ENCODE results near the gene PPFIA1. TPM values are rescaled to one million over a fixed set of nuclear protein-coding genes. Genes with fewer than 3 reads are reported as not detected.

PPFIA1 gene
- polyA plus RNA-seq, 1 of the 3 experiments (the other 2 are of a cell fraction), result 37.4 TPM

DNA sequence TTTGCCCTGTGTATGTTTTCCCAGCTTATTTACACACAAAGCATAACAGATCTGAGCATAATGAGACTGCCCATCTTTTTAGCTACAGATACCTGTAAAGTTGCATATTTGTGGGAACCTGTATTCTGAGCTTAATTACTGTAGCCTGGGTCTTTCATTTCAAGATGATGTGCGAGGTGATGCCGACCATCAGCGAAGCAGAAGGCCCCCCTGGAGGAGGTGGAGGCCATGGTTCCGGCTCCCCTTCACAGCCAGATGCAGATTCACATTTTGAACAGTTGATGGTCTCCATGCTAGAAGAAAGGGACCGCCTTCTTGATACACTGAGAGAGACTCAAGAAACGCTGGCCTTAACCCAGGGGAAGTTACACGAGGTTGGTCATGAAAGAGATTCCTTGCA lies 1.5 kb downstream of the PPFIA1 start:
- Histone ChIP-seq H3K4me2 (peak overlapping the region; percentile 89; the same call in 1 of the 2 replicates), H2AFZ (ENCODE audit: low read depth) (no peak overlapping the region), H4K20me1 (ENCODE audit: insufficient read depth) (peaks cover 10% of the 10 kb centered on the region; the same call in 1 of the 2 replicates), H3K27ac (ENCODE audit: low read depth in 2 of 2, low read length in 1 of 2) (no peak overlapping the region), H3K4me3 (ENCODE audit: low read depth in 2 of 2, low read length in 1 of 2) (no peak overlapping the region), H3K27me3 (ENCODE audit: insufficient read depth) (peaks cover 3% of the 10 kb centered on the region; the same call in 1 of the 2 replicates), H3F3A (replicated peaks; ENCODE audit: insufficient read depth) (no peaks in the 10 kb centered on the region), H3K9ac (no peak overlapping the region), H3K79me2 (ENCODE audit: insufficient read depth) (peaks cover 55% of the 10 kb centered on the region), H3K36me3 (replicated peaks in 1 of 2; ENCODE audit: control insufficient read depth in 1 of 2, insufficient read depth in 2 of 2, low read length in 1 of 2) (peaks cover 20 to 43% of the 10 kb centered on the region in 2 experiments), H3K4me1 (ENCODE audit: control insufficient read depth in 1 of 2, insufficient read depth in 2 of 2, low read depth in 1 of 2, low read length in 1 of 2) (peaks cover 3 to 13% of the 10 kb centered on the region in 2 experiments; a peak in 2 of 4 replicates), H3K9me2 (no peaks in the 10 kb centered on the region), H3K9me3 (no peaks in the 10 kb centered on the region)
- ChIA-PET POLR2A (no interaction called here), CTCF (no interaction called here)
- TF ChIP-seq MXI1 (IDR thresholded peaks at IDR 0.05; ENCODE audit: low read depth, low read length) (no peak), USF2 (IDR thresholded peaks at IDR 0.05; ENCODE audit: borderline replicate concordance, low read depth, low read length) (no peak), YY1 (IDR thresholded peaks at IDR 0.05; ENCODE audit: low read depth) (no peak), EP300 (IDR thresholded peaks at IDR 0.05; ENCODE audit: borderline replicate concordance in 1 of 2, low read depth in 1 of 2, low read length in 1 of 2) (no peak), FOXM1 (IDR thresholded peaks at IDR 0.05; ENCODE audit: low read depth) (no peak), JUND (IDR thresholded peaks at IDR 0.05) (no peak), EZH2phosphoT487 (IDR thresholded peaks at IDR 0.05; ENCODE audit: borderline replicate concordance, low read depth) (no peak), POLR2AphosphoS5 (IDR thresholded peaks at IDR 0.05; ENCODE audit: low read depth, low read length) (no peak), REST (IDR thresholded peaks at IDR 0.05; ENCODE audit: low read depth, low read length) (no peak), NRF1 (IDR thresholded peaks at IDR 0.05; ENCODE audit: low read depth, low read length) (no peak), GABPA (IDR thresholded peaks at IDR 0.05; ENCODE audit: low read depth) (no peak), SMC3 (IDR thresholded peaks at IDR 0.05; ENCODE audit: low read depth, low read length) (no peak), FOSL2 (IDR thresholded peaks at IDR 0.05; ENCODE audit: borderline replicate concordance, low read depth) (no peak), RCOR1 (IDR thresholded peaks at IDR 0.05; ENCODE audit: low read length) (no peak), TAF1 (IDR thresholded peaks at IDR 0.05; ENCODE audit: borderline replicate concordance, low read depth, low read length) (no peak), RFX5 (IDR thresholded peaks at IDR 0.05; ENCODE audit: low read length) (no peak)
- TF ChIP-seq, protein P1, sequence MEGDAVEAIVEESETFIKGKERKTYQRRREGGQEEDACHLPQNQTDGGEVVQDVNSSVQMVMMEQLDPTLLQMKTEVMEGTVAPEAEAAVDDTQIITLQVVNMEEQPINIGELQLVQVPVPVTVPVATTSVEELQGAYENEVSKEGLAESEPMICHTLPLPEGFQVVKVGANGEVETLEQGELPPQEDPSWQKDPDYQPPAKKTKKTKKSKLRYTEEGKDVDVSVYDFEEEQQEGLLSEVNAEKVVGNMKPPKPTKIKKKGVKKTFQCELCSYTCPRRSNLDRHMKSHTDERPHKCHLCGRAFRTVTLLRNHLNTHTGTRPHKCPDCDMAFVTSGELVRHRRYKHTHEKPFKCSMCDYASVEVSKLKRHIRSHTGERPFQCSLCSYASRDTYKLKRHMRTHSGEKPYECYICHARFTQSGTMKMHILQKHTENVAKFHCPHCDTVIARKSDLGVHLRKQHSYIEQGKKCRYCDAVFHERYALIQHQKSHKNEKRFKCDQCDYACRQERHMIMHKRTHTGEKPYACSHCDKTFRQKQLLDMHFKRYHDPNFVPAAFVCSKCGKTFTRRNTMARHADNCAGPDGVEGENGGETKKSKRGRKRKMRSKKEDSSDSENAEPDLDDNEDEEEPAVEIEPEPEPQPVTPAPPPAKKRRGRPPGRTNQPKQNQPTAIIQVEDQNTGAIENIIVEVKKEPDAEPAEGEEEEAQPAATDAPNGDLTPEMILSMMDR (IDR thresholded peaks at IDR 0.05), result no peak
- DNase-seq, result no peak
- 95% methylated on average over 7 of the region's 7 CpGs for WGBS (ENCODE audit: low lambda C conversion rate)
